Bronchial epithelial cell (primary cell): ENCODE measurements around the gene ZNF69. TPM values are rescaled to one million over a fixed set of nuclear protein-coding genes. Genes with fewer than 3 reads are reported as not detected.
"Not testable (repeated sequence)": the region's sequence is repeated elsewhere in the genome, so short reads cannot be mapped to it uniquely, and the experiment has no call there.

Source experiments
- DNase-seq: peaks from one replicate; pipeline ENCODE4 v3.0.0-alpha.2; 2010; ENCODE audit warnings: low read depth
- FAIRE-seq: peaks from 2 replicates; lab custom pipeline; 2011; peaks lifted over from hg19 to GRCh38; lab: Jason Lieb, UNC
- H3K27me3 ChIP-seq: 2 replicates; pipeline ENCODE4 v1.5.1; 2011; ENCODE audit warnings: low read length; ENCODE audit not compliant: control insufficient read depth, insufficient read depth
- H3K36me3 ChIP-seq: 2 replicates; pipeline ENCODE4 v1.5.1; 2011; ENCODE audit warnings: low read length; ENCODE audit not compliant: control insufficient read depth, insufficient read depth
- H3K4me3 ChIP-seq: 2 replicates; pipeline ENCODE4 v1.5.1; 2011; ENCODE audit warnings: mild to moderate bottlenecking, low read depth, low read length, control low read depth
- total RNA-seq: library from RNA; depleted of rRNA; stranded (reverse); fragments of >200 nt; gene quantifications from 2 replicates; pipeline ENCODE4 v1.2.1, GENCODE V29; 2014
- TF ChIP-seq, protein P1 (sequence below): IDR thresholded peaks from 2 replicates; pipeline ENCODE4 v1.5.1; 2011; ENCODE audit warnings: mild to moderate bottlenecking, moderate library complexity, low read length, control low read depth, inconsistent platforms; ENCODE audit not compliant: insufficient read depth, severe bottlenecking

The ZNF69 gene
- total RNA-seq, 1 donor from 2014 or later, result 0.26 TPM

DNA sequence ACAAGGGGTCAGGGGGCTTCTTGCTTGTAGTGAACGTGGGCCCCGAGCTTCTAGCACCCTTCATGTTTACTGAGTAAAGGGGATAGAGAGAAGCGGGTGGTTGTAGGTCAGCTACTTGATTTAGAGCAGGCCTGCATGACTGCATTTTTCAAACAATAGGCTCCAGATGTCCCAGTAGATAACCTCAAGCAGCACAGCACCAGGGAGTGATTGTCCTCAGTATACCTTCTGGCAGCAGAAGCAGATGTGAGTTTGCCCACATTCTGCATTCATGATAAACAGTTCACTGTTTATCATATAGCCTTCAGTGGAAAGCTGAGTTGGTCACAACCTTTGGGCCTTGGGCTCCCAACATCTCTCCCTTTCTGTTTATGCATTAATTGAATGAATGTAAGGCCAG is 34.2 kb upstream of the ZNF69 start:
- TF ChIP-seq, protein P1, sequence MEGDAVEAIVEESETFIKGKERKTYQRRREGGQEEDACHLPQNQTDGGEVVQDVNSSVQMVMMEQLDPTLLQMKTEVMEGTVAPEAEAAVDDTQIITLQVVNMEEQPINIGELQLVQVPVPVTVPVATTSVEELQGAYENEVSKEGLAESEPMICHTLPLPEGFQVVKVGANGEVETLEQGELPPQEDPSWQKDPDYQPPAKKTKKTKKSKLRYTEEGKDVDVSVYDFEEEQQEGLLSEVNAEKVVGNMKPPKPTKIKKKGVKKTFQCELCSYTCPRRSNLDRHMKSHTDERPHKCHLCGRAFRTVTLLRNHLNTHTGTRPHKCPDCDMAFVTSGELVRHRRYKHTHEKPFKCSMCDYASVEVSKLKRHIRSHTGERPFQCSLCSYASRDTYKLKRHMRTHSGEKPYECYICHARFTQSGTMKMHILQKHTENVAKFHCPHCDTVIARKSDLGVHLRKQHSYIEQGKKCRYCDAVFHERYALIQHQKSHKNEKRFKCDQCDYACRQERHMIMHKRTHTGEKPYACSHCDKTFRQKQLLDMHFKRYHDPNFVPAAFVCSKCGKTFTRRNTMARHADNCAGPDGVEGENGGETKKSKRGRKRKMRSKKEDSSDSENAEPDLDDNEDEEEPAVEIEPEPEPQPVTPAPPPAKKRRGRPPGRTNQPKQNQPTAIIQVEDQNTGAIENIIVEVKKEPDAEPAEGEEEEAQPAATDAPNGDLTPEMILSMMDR, result no peak

DNA sequence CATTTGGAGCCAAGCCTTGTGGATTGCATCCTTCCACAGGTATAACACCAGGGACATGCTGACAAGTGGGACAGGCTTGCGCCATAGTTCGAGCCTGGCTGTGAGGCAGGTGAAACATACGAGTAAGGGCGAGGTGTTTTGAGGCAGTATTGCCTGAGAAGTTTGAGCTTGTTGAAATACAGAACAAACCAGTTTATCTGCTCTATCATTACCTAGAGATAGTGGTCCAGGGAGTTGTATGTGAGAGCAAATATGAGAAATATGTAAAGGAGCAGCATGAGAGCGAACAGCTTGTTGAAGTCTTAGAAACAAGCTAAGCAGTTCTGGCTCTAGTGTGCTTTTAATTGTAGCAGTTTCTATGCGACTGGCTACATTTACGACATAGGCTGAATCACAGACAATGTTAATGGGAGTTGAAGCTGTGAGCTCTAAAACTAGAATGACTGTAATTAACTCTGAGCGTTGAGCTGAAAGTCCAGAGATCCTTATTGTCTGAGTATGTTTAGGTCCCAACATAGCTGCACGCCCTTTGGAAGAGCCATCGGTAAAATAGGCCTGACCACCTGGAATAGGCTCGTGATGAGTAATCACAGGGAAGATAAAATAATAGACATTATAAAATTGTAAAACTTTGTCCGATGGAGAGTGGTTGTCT is 30.9 kb upstream of the ZNF69 start:
- no peak for FAIRE-seq
- no peak overlapping the region for H3K4me3 ChIP-seq
- H3K27me3 ChIP-seq, result no peaks in the 10 kb centered on the region
- H3K36me3 ChIP-seq, result no peaks in the 10 kb centered on the region
- TF ChIP-seq, protein P1, result no peak
- peak; percentile 59 for DNase-seq

More for the DNA sequence above, 34.2 kb upstream of the ZNF69 start:
- Histone ChIP-seq H3K36me3 (no peaks in the 10 kb centered on the region), H3K27me3 (no peaks in the 10 kb centered on the region), H3K4me3 (no peak overlapping the region)
- no peak for FAIRE-seq
- no peak for DNase-seq

DNA sequence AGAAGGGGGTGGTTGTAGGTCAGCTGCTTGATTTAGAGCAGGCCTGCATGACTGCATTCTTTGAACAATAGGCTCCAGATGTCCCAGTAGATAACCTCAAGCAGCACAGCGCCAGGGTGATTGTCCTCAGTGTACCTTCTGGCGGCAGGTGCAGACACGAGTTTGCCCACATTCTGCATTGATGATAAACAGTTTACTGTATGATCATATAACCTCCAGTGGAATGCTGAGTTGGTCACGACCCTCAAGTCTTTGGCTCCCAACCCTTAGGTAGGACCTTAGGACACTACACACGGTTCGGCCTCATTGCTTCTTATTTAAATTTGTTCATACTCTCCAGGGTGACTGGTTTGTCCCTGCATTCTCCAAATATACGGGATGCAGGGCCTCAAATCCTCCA is 26.9 kb upstream of the ZNF69 start:
- no peaks in the 10 kb centered on the region for H3K27me3 ChIP-seq
- DNase-seq (no peak), FAIRE-seq (no peak)
- H3K36me3 ChIP-seq, result no peaks in the 10 kb centered on the region
- H3K4me3 ChIP-seq, result no peak overlapping the region
- TF ChIP-seq, protein P1, result no peak

DNA sequence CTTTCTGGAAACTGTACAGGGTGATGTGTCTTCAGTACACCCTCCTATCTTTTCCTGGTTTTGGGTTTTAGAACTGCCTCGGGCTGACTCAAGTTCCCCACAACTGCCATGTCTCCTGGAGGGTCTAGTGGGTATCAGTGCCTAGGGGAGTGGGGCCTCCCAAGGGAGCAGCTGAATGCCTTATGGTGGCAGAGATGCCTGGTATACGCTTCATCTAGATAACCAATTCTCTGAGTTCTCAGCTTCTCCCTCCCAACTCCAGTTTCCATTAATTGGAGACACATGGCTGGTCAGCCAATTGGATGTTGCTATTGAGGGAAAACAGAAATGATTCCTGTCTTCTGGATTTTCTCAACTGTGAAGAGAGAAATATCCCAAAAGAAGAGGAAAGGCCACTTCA is 26.3 kb upstream of the ZNF69 start:
- H3K36me3 ChIP-seq, result no peaks in the 10 kb centered on the region
- TF ChIP-seq, protein P1, result no peak
- H3K27me3 ChIP-seq, result no peaks in the 10 kb centered on the region
- no peak overlapping the region for H3K4me3 ChIP-seq
- FAIRE-seq (no peak), DNase-seq (no peak)

DNA sequence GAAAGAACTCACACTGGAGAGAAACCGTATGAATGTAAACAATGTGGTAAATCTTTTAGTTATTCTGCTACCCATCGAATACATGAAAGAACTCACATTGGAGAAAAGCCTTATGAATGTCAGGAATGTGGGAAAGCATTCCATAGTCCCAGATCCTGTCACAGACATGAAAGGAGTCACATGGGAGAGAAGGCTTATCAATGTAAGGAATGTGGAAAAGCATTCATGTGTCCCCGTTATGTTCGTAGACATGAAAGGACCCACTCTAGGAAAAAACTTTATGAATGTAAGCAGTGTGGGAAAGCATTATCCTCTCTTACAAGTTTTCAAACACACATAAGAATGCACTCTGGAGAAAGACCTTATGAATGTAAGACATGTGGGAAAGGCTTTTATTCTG is 19.8 kb upstream of the ZNF69 start:
- H3K4me3 ChIP-seq, H3K27me3 ChIP-seq, DNase-seq, H3K36me3 ChIP-seq, FAIRE-seq: not testable (repeated sequence)

DNA sequence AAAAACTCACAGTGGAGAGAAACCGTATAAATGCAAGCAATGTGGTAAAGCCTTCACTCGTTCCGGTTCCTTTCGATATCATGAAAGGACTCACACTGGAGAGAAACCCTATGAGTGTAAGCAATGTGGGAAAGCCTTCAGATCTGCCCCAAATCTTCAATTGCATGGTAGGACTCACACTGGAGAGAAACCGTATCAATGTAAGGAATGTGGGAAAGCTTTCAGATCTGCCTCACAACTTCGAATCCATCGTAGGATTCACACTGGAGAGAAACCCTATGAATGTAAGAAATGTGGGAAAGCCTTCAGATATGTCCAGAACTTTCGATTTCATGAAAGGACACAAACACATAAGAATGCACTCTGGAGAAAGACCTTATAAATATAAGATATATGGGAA is 19.4 kb upstream of the ZNF69 start:
- TF ChIP-seq, protein P1, result no peak
- no peak for DNase-seq
- Histone ChIP-seq H3K27me3 (no peaks in the 10 kb centered on the region), H3K4me3 (no peak overlapping the region), H3K36me3 (peaks cover 1% of the 10 kb centered on the region)
- FAIRE-seq, result no peak
